HL-60 (cell line): ENCODE data around the gene CAMK2B.

Source experiments
- DNase-seq, 2 experiments: peaks; one replicate each; pipeline ENCODE4 v3.0.0-alpha.2; 2010 to 2020; ENCODE audit warnings: low read depth in 1 of 2, low spot score in 1 of 2
- H3K27ac ChIP-seq: fragments of 250-450 bp; sonication (Bioruptor Pico); replicated peaks from 2 replicates; pipeline ENCODE4 v1.5.1; 2020; ENCODE audit warnings: mild to moderate bottlenecking, moderate library complexity
- H3K27me3 ChIP-seq: fragments of 250-450 bp; sonication (Bioruptor Pico); 2 replicates; pipeline ENCODE4 v1.5.1; 2021; ENCODE audit warnings: mild to moderate bottlenecking, moderate library complexity; ENCODE audit not compliant: insufficient read depth, poor library complexity, severe bottlenecking
- H3K4me3 ChIP-seq: replicated peaks from 2 replicates; pipeline ENCODE4 v1.5.1; 2011; ENCODE audit warnings: mild to moderate bottlenecking, control low read depth, low read length; ENCODE audit not compliant: insufficient read depth
- CTCF ChIP-seq: IDR thresholded peaks from one replicate; pipeline ENCODE4 v1.5.1; 2011; ENCODE audit warnings: low read length, control low read depth, inconsistent platforms; ENCODE audit not compliant: insufficient read depth
- GABPA ChIP-seq: IDR thresholded peaks from 2 replicates; pipeline ENCODE4 v1.6.1; 2012; ENCODE audit warnings: low read depth
- POLR2AphosphoS5 ChIP-seq: IDR thresholded peaks from 2 replicates; pipeline ENCODE4 v1.6.1; 2012; ENCODE audit warnings: low read depth
- REST ChIP-seq: IDR thresholded peaks from 2 replicates; pipeline ENCODE4 v1.6.1; 2012; ENCODE audit warnings: low read depth; ENCODE audit not compliant: insufficient replicate concordance
- SPI1 ChIP-seq: IDR thresholded peaks from 2 replicates; pipeline ENCODE4 v1.6.1; 2012; ENCODE audit warnings: low read depth, mild to moderate bottlenecking, borderline replicate concordance

CAMK2B gene

GRCh38 chr7:44224974-44225565 lies 100.3 kb downstream of the CAMK2B start:
- no peak for DNase-seq
- TF ChIP-seq CTCF (no peak), GABPA (no peak), POLR2AphosphoS5 (no peak), SPI1 (no peak), REST (no peak)
- no peaks in the 10 kb centered on the region for H3K27me3 ChIP-seq
- H3K4me3 ChIP-seq, result no peak overlapping the region
- H3K27ac ChIP-seq, result no peak overlapping the region

- Histone ChIP-seq H3K4me3 (no peak overlapping the region), H3K27ac (no peak overlapping the region), H3K27me3 (no peaks in the 10 kb centered on the region)
- TF ChIP-seq SPI1 (no peak), POLR2AphosphoS5 (no peak), CTCF (no peak), REST (no peak), GABPA (no peak)
- no peak for DNase-seq
These were observed 101.1 kb downstream of the CAMK2B start for GRCh38 chr7:44224080-44224973.

GRCh38 chr7:44223362-44224079 lies 101.9 kb downstream of the CAMK2B start:
- no peak for TF ChIP-seq GABPA
- TF ChIP-seq POLR2AphosphoS5, result no peak
- Histone ChIP-seq H3K27ac (no peak overlapping the region), H3K4me3 (no peak overlapping the region), H3K27me3 (no peaks in the 10 kb centered on the region)
- DNase-seq, result no peak

GRCh38 chr7:44222776-44223261 lies 102.6 kb downstream of the CAMK2B start:
- DNase-seq, result no peak
- Histone ChIP-seq H3K27ac (no peak overlapping the region), H3K4me3 (no peak overlapping the region), H3K27me3 (no peaks in the 10 kb centered on the region)
- TF ChIP-seq SPI1 (no peak), POLR2AphosphoS5 (no peak), GABPA (no peak), REST (no peak), CTCF (no peak)
